Astrocyte of the spinal cord (primary cell): Measurements from ENCODE around the gene SPACA4.

Experiments
- DNase-seq: peaks from one replicate; pipeline ENCODE4 v3.0.0; 2011; ENCODE audit warnings: low read depth, low spot score
- H3K4me3 ChIP-seq: 2 replicates; pipeline ENCODE4 v1.5.1; 2011; ENCODE audit warnings: low read depth, mild to moderate bottlenecking, low read length, moderate library complexity
- CTCF ChIP-seq: IDR thresholded peaks from 2 replicates; pipeline ENCODE4 v1.5.1; 2012; ENCODE audit warnings: low read depth, mild to moderate bottlenecking, low read length, inconsistent platforms
- in situ Hi-C: cut with HindIII; loops from 2 replicates; pipeline ENCODE4 v1.10.0; 2017; ENCODE audit warnings: low sequenced_read_pairs

SPACA4 gene

GRCh38 chr19:48606463-48607358, at the start of gene SPACA4:
Gene SPACA4 (plus strand): TSS chr19:48606742. CDS start chr19:48606979, 237 bp downstream.
- no peak for TF ChIP-seq CTCF
- in situ Hi-C loops, result no loop called here
- no peak within 1 kb of the TSS for H3K4me3 ChIP-seq
- no peak for DNase-seq

- in situ Hi-C loops, result no loop called here
- no peak for DNase-seq
- TF ChIP-seq CTCF, result no peak
- H3K4me3 ChIP-seq, result no peak overlapping the region
These were observed 49.7 kb upstream of the SPACA4 start for GRCh38 chr19:48556825-48557224.

GRCh38 chr19:48558018-48558684, 48.4 kb upstream of the SPACA4 start:
- in situ Hi-C loops, result no loop called here
- peak; percentile 22 for DNase-seq
- TF ChIP-seq CTCF, result no peak
- no peak overlapping the region for H3K4me3 ChIP-seq

GRCh38 chr19:48560095-48560530, 46.4 kb upstream of the SPACA4 start:
- no peak for TF ChIP-seq CTCF
- no peak for DNase-seq
- in situ Hi-C loops, result no loop called here
- H3K4me3 ChIP-seq, result no peak overlapping the region

GRCh38 chr19:48561412-48561811, 45.1 kb upstream of the SPACA4 start:
- in situ Hi-C loops, result no loop called here
- no peak for TF ChIP-seq CTCF
- DNase-seq, result no peak
- H3K4me3 ChIP-seq, result no peak overlapping the region

GRCh38 chr19:48565090-48565489, 41.5 kb upstream of the SPACA4 start:
- H3K4me3 ChIP-seq, result no peak overlapping the region
- in situ Hi-C loops, result no loop called here
- no peak for TF ChIP-seq CTCF
- DNase-seq, result no peak
